Tibial nerve (tissue), 4 donors: ENCODE data around the gene BIRC3. TPM values are rescaled to one million over a fixed set of nuclear protein-coding genes. Genes with fewer than 3 reads are reported as not detected.
A peak's percentile ranks its signal among the peaks of the same experiment; 100 is the strongest.

Experiments used
- DNase-seq, 2 donors: peaks; one replicate each; pipeline ENCODE4 v3.0.0-alpha.2; 2019; ENCODE audit warnings: low spot score in 2 of 2
- H3K27ac ChIP-seq, 4 donors: fragments of 200-600 bp; sonication (generic) in 3 of 4; one replicate each; pipeline ENCODE4 v1.5.1; 2017 to 2019; ENCODE audit warnings: mild to moderate bottlenecking in 1 of 4
- H3K27me3 ChIP-seq, 2 donors: fragments of 200-600 bp; sonication (generic) in 1 of 2; one replicate each; pipeline versions ENCODE4 v1.5.1 to v1.6.0; 2017 to 2019
- H3K36me3 ChIP-seq, 3 donors: fragments of 200-600 bp; sonication (generic); one replicate each; pipeline ENCODE4 v1.5.1; 2018 to 2019
- H3K4me1 ChIP-seq, 4 donors: fragments of 200-600 bp; sonication (generic) in 3 of 4; one replicate each; pipeline ENCODE4 v1.5.1; 2017 to 2019
- H3K4me3 ChIP-seq, 4 donors: fragments of 200-600 bp; sonication (generic) in 3 of 4; one replicate each; pipeline ENCODE4 v1.5.1; 2017 to 2019; ENCODE audit warnings: mild to moderate bottlenecking in 1 of 4, moderate library complexity in 1 of 4
- H3K9me3 ChIP-seq, 4 donors: fragments of 200-600 bp; sonication (generic) in 3 of 4; one replicate each; pipeline ENCODE4 v1.5.1; 2017 to 2019
- EP300 ChIP-seq, 2 donors: sonication (generic); formaldehyde crosslinking; IDR thresholded peaks; one replicate each; pipeline ENCODE4 v1.6.1; 2017; ENCODE audit warnings: antibody characterized with exemption in 2 of 2, mild to moderate bottlenecking in 1 of 2
- POLR2A ChIP-seq, 2 donors: fragments of 450-650 bp; IDR thresholded peaks; one replicate each; pipeline ENCODE4 v1.6.1; 2017; ENCODE audit warnings: antibody characterized with exemption in 2 of 2, mild to moderate bottlenecking in 2 of 2, moderate library complexity in 2 of 2
- WGBS, 2 donors: methylation state at CpG; one replicate each; pipeline ENCODE4 v1.1.5; 2018; 5-methylcytosine and 5-hydroxymethylcytosine counted together
- total RNA-seq, 4 donors: library from RNA; depleted of rRNA; stranded (reverse); fragments of >200 nt; gene quantifications; one replicate each; pipeline ENCODE4 v1.1.0, GENCODE V29; 2016
- TF ChIP-seq, protein P1 (sequence below), 5 experiments: fragments of 200-600 bp in 3 of 5; fragments of 450-650 bp in 2 of 5; sonication (generic) in 3 of 5; IDR thresholded peaks; one replicate each; pipeline ENCODE4 v1.5.1; 2016 to 2019; ENCODE audit warnings: antibody characterized with exemption in 5 of 5, mild to moderate bottlenecking in 3 of 5, moderate library complexity in 2 of 5

BIRC3 gene
- total RNA-seq, 4 donors from 2014 or later, result 12.9 to 28.2 (median 20.3) TPM

DNA sequence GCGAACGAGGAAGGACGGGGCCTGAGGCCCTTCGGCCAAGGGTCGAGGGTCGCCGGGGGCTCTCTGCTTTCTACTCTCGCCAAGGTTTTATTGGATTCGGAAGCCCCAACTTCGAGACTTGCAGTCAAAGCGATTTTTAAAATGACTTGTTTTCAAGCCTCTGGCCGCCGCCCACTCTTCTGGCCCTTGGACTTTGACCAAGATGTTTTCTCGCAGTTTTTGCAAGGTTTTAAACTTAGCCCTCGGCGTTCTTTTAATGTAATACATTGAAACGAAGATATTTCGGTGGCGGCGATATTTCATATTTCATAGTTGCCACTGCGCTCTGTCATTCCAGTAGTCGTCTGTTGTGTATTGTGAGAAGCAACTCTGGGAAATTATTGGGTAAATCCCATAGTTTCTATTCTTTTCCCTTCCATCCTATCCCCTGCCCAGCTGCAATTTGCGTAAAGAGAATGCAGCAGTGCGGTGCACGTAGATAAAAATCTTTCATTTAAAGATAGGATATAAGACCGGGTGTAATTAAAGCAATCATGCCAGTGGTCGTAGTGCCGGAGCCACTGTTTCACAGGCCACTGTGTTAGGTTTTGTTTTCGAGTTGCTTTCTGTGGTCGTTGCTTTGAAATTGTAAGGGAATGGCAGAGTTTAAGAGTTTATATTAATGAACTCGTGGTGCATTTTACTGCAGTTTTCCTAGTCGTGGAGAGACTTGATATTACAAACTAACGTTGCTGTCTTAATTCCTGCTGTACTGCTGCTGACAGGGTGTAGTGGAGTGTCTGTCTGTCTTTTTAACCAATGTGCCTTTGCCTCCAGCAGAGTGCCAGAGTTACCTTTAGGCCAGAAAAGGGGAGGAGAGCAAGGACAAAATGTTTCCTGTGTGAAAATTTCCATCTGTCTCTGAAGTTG lies 30.4 kb downstream of the BIRC3 start:
- DNase-seq, result peak in 1 of 2 donors; percentile 43
- peaks cover 0 to 27% (median 0%) of the 10 kb centered on the region in 3 donors for H3K36me3 ChIP-seq

DNA sequence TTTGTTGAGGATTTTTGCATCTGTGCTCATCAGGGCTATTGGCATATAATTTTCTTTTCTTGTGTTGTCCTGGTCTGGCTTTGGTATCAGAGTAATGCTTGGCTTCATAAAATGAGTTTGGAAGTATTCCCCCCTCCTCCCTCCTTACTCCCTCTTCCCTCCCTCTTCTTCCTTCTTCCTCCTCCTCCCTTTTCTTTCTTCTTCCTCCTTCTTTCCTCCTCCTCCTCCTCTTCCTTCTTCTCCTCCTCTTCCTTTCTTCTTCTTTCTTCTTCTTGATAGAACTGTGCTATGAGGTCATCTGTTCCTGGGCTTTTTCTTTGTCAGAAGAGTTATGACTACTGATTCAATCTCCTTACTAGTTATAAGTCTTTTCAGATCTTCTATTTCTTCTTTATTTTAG lies 39.8 kb downstream of the BIRC3 start:
- no peak for DNase-seq
- Histone ChIP-seq H3K4me3 (no peak overlapping the region), H3K36me3 (peaks cover 3 to 79% (median 15%) of the 10 kb centered on the region in 3 donors), H3K4me1 (no peaks in the 10 kb centered on the region), H3K9me3 (peaks cover 0 to 25% (median 0%) of the 10 kb centered on the region in 4 donors), H3K27ac (no peak overlapping the region), H3K27me3 (no peaks in the 10 kb centered on the region)
- TF ChIP-seq, protein P1, sequence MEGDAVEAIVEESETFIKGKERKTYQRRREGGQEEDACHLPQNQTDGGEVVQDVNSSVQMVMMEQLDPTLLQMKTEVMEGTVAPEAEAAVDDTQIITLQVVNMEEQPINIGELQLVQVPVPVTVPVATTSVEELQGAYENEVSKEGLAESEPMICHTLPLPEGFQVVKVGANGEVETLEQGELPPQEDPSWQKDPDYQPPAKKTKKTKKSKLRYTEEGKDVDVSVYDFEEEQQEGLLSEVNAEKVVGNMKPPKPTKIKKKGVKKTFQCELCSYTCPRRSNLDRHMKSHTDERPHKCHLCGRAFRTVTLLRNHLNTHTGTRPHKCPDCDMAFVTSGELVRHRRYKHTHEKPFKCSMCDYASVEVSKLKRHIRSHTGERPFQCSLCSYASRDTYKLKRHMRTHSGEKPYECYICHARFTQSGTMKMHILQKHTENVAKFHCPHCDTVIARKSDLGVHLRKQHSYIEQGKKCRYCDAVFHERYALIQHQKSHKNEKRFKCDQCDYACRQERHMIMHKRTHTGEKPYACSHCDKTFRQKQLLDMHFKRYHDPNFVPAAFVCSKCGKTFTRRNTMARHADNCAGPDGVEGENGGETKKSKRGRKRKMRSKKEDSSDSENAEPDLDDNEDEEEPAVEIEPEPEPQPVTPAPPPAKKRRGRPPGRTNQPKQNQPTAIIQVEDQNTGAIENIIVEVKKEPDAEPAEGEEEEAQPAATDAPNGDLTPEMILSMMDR (IDR thresholded peaks at IDR 0.05), result no peak
- TF ChIP-seq EP300 (IDR thresholded peaks at IDR 0.05) (no peak), POLR2A (IDR thresholded peaks at IDR 0.05) (no peak)

More for the DNA sequence above, 30.4 kb downstream of the BIRC3 start:
- no peaks in the 10 kb centered on the region for H3K27me3 ChIP-seq
- peak overlapping the region; percentile 95 to 100 (median 98) for H3K27ac ChIP-seq
- H3K9me3 ChIP-seq, result no peaks in the 10 kb centered on the region
- H3K4me1 ChIP-seq, result peaks cover 5 to 53% (median 17%) of the 10 kb centered on the region in 4 donors
- 0 to 1% methylated on average over 33 of the region's 33 CpGs for WGBS, 2 donors
- TF ChIP-seq POLR2A (IDR thresholded peaks at IDR 0.05), result no peak
- no peak for TF ChIP-seq EP300 (IDR thresholded peaks at IDR 0.05)
- TF ChIP-seq, protein P1 (IDR thresholded peaks at IDR 0.05), result no peak
- H3K4me3 ChIP-seq, result peak overlapping the region; percentile 64 to 95 (median 87)

DNA sequence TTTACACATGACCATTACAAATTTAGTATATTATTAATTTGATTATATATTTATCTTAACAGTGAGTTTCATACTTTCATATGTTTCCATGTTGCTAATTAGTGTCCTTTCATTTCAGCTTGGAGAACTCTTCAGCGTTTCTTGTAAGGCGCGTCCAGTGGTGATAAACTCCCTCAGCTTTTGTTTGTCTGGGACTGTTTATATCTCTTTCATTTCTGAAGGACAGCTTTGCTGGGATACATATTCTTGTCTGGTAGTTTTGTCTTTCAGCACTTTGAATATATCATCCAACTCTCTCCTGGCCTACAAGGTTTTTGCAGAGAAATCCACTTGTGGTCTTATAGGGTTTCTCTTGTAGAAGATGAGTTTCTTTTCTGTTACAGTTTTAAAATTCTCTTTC lies 42.1 kb downstream of the BIRC3 start:
- WGBS, 2 donors, result 66 to 68% methylated on average over 3 of the region's 3 CpGs
- peaks cover 3 to 77% (median 15%) of the 10 kb centered on the region in 3 donors for H3K36me3 ChIP-seq
- no peak overlapping the region for H3K4me3 ChIP-seq
- H3K9me3 ChIP-seq, result peaks cover 0 to 25% (median 0%) of the 10 kb centered on the region in 4 donors
- TF ChIP-seq, protein P1 (IDR thresholded peaks at IDR 0.05), result no peak
- no peak for TF ChIP-seq EP300 (IDR thresholded peaks at IDR 0.05)
- TF ChIP-seq POLR2A (IDR thresholded peaks at IDR 0.05), result no peak
- H3K27ac ChIP-seq, result no peak overlapping the region
- no peaks in the 10 kb centered on the region for H3K4me1 ChIP-seq
- DNase-seq, result no peak
- H3K27me3 ChIP-seq, result no peaks in the 10 kb centered on the region

DNA sequence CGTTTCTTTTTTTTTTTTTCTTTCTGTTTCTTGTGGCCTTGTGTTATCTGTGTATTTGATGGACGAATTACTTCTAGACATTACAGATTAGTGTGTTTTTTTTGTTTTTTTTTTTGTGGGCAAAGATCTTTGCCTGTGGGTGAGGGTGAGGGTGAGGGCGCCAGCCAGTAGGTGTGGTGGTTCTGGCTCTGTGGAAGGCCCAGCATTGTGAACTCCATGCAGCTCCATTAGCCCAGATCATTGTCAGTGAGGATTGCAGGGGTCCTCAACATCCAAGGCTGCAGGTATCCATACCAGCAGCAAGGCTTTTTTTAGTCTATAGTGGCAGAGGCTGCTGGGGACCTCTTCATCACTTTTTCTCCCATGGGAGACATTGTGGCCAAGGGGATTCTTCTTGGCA lies 43.4 kb downstream of the BIRC3 start:
- no peak overlapping the region for H3K27ac ChIP-seq
- no peaks in the 10 kb centered on the region for H3K27me3 ChIP-seq
- no peak for TF ChIP-seq POLR2A (IDR thresholded peaks at IDR 0.05)
- TF ChIP-seq, protein P1 (IDR thresholded peaks at IDR 0.05), result no peak
- no peak for TF ChIP-seq EP300 (IDR thresholded peaks at IDR 0.05)
- no peak for DNase-seq
- WGBS, 2 donors, result 91 to 97% methylated on average over 3 of the region's 3 CpGs
- peaks cover 3 to 81% (median 15%) of the 10 kb centered on the region in 3 donors for H3K36me3 ChIP-seq
- peaks cover 0 to 7% (median 0%) of the 10 kb centered on the region in 4 donors for H3K4me1 ChIP-seq
- no peak overlapping the region for H3K4me3 ChIP-seq
- peaks cover 0 to 20% (median 0%) of the 10 kb centered on the region in 4 donors for H3K9me3 ChIP-seq
